Parathyroid adenoma (tissue), 2 donors: Measurements from ENCODE around the gene MARF1.
"Not testable (repeated sequence)": the region's sequence is repeated elsewhere in the genome, so short reads cannot be mapped to it uniquely, and the experiment has no call there.

Experiments
- H2AFZ ChIP-seq: fragments of 300-600 bp; sonication (generic); one replicate; pipeline ENCODE4 v1.7.0; 2017; ENCODE audit warnings: antibody characterized with exemption, mild to moderate bottlenecking
- H3K27ac ChIP-seq: fragments of 300-600 bp; sonication (generic); one replicate; pipeline ENCODE4 v1.7.0; 2017
- H3K27me3 ChIP-seq: fragments of 300-600 bp; sonication (generic); one replicate; pipeline ENCODE4 v1.7.0; 2017; ENCODE audit warnings: low read length; ENCODE audit not compliant: control insufficient read depth, insufficient read depth
- H3K36me3 ChIP-seq: fragments of 300-600 bp; sonication (generic); one replicate; pipeline ENCODE4 v1.7.0; 2017; ENCODE audit warnings: low read length; ENCODE audit not compliant: control insufficient read depth, insufficient read depth
- H3K4me1 ChIP-seq: fragments of 300-600 bp; sonication (generic); one replicate; pipeline ENCODE4 v1.7.0; 2017; ENCODE audit warnings: control low read depth
- H3K4me2 ChIP-seq: fragments of 300-600 bp; sonication (generic); one replicate; pipeline ENCODE4 v1.7.0; 2017; ENCODE audit warnings: low read length
- H3K4me3 ChIP-seq: fragments of 300-600 bp; sonication (generic); one replicate; pipeline ENCODE4 v1.7.0; 2017; ENCODE audit warnings: low read depth, low read length
- H3K79me2 ChIP-seq: fragments of 300-600 bp; sonication (generic); one replicate; pipeline ENCODE4 v1.7.0; 2017; ENCODE audit warnings: control low read depth
- H3K9ac ChIP-seq: fragments of 300-600 bp; sonication (generic); one replicate; pipeline ENCODE4 v1.7.0; 2017; ENCODE audit warnings: mild to moderate bottlenecking
- H3K9me3 ChIP-seq: fragments of 300-600 bp; sonication (generic); one replicate; pipeline ENCODE4 v1.7.0; 2017; ENCODE audit warnings: low read length; ENCODE audit not compliant: control insufficient read depth
- CTCF ChIP-seq: fragments of 300-600 bp; sonication (generic); IDR thresholded peaks from one replicate; pipeline ENCODE4 v1.7.0; 2017; ENCODE audit warnings: antibody characterized with exemption, mild to moderate bottlenecking
- donor health status: primary hyperparathyroidism.

The MARF1 gene

GRCh38 chr16:15609286-15609649, 33.7 kb downstream of the MARF1 start:
- no peaks in the 10 kb centered on the region for H3K9me3 ChIP-seq
- H3K27ac ChIP-seq = no peak overlapping the region
- H3K27me3 ChIP-seq = no peaks in the 10 kb centered on the region
- H3K79me2 ChIP-seq = peaks cover 2% of the 10 kb centered on the region
- no peaks in the 10 kb centered on the region for H3K36me3 ChIP-seq
- no peak overlapping the region for H3K4me3 ChIP-seq
- TF ChIP-seq CTCF = no peak
- no peak overlapping the region for H3K9ac ChIP-seq
- H3K4me1 ChIP-seq = peaks cover 4% of the 10 kb centered on the region
- no peak overlapping the region for H3K4me2 ChIP-seq
- H2AFZ ChIP-seq = no peak overlapping the region

- peaks cover 2% of the 10 kb centered on the region for H3K79me2 ChIP-seq
- H3K27me3 ChIP-seq = no peaks in the 10 kb centered on the region
- H3K27ac ChIP-seq = peak overlapping the region; percentile 29
- H3K9me3 ChIP-seq = no peaks in the 10 kb centered on the region
- peaks cover 4% of the 10 kb centered on the region for H3K4me1 ChIP-seq
- no peak overlapping the region for H3K9ac ChIP-seq
- no peaks in the 10 kb centered on the region for H3K36me3 ChIP-seq
- peak; percentile 15 for TF ChIP-seq CTCF
- H2AFZ ChIP-seq = no peak overlapping the region
- peak overlapping the region; percentile 48 for H3K4me2 ChIP-seq
- H3K4me3 ChIP-seq = no peak overlapping the region
These were observed 34.3 kb downstream of the MARF1 start for GRCh38 chr16:15608398-15609285.

DNA sequence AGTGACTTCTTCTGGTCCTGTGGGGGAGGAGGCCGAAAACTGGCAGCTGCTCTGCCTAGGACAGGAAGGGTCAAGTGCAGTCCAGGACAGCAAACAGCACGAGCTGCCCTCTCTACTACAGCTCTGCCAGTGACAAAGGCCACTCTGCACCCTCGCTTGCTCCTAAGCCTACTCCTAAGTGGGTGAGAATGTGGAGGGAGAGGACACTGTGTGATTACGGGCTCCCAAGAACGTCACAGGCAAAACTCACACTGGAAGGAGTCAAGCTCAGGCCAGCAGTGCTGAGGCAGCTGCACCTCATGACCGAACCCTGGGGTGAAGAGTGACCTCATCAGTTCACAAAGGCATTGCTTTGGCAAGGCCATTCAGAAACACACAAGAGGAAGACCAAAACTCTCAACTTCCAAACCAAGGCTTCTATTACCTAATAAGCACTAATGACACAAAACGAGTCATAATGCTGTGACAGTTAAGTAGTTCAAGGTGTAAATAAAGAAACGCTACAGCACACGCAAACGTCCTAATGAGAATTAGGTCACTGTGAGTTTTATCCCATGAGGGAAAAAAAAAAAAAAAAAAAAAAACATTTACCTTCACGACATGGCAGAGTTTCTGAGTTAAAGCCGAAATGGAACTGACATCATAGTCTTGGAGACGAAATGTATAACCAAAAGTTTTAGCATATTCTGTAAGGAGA, 35.1 kb downstream of the MARF1 start:
- peak overlapping the region; percentile 29 for H3K27ac ChIP-seq

GRCh38 chr16:15607221-15607699, 35.7 kb downstream of the MARF1 start:
- H3K27ac ChIP-seq, H3K9me3 ChIP-seq, H3K27me3 ChIP-seq, H2AFZ ChIP-seq, H3K9ac ChIP-seq, H3K4me2 ChIP-seq, H3K36me3 ChIP-seq, H3K79me2 ChIP-seq, H3K4me1 ChIP-seq, H3K4me3 ChIP-seq: not testable (repeated sequence)

More for the DNA sequence above, 35.1 kb downstream of the MARF1 start:
- TF ChIP-seq CTCF = no peak
- Histone ChIP-seq H3K79me2 (peaks cover 2% of the 10 kb centered on the region), H3K36me3 (no peaks in the 10 kb centered on the region), H3K27me3 (no peaks in the 10 kb centered on the region), H3K4me1 (peaks cover 4% of the 10 kb centered on the region), H2AFZ (no peak overlapping the region), H3K9me3 (no peaks in the 10 kb centered on the region), H3K4me3 (no peak overlapping the region), H3K9ac (no peak overlapping the region), H3K4me2 (peak overlapping the region; percentile 48)

- Histone ChIP-seq H3K27ac (no peak overlapping the region), H2AFZ (no peak overlapping the region), H3K36me3 (no peaks in the 10 kb centered on the region), H3K4me2 (no peak overlapping the region), H3K79me2 (peaks cover 2% of the 10 kb centered on the region), H3K9me3 (no peaks in the 10 kb centered on the region), H3K27me3 (no peaks in the 10 kb centered on the region), H3K4me1 (peaks cover 4% of the 10 kb centered on the region), H3K4me3 (no peak overlapping the region), H3K9ac (no peak overlapping the region)
- no peak for TF ChIP-seq CTCF
These were observed 36.3 kb downstream of the MARF1 start for GRCh38 chr16:15606518-15607220.
